Endothelial cell of umbilical vein (primary cell): ENCODE data around the gene MCEMP1. TPM values are rescaled to one million over a fixed set of nuclear protein-coding genes. Genes with fewer than 3 reads are reported as not detected.

Experiments used
- BruUV-seq: library from RNA; stranded (reverse); fragments of 400-500 nt; replicated peaks from 2 replicates; lab custom pipeline; 2021; lab: Mats Ljungman, UMichigan
- CTCF ChIA-PET: fragments of 300-600, 350-600 bp; sonication (Branson Sonifier 250); formaldehyde crosslinking; loops from one replicate; lab custom pipeline; 2021; ENCODE audit warnings: antibody characterized with exemption, inconsistent platforms; lab: Charles Lee
- POLR2A ChIA-PET: fragments of 300-600, 350-600 bp; sonication (Branson Sonifier 250); formaldehyde crosslinking; loops from one replicate; lab custom pipeline; 2021; ENCODE audit warnings: antibody characterized with exemption, inconsistent platforms; lab: Charles Lee
- DNase-seq: peaks from one replicate; pipeline ENCODE4 v3.0.0-alpha.2; 2011; ENCODE audit warnings: low read depth, low spot score
- FAIRE-seq: peaks from 2 replicates; lab custom pipeline; 2011; peaks lifted over from hg19 to GRCh38; lab: Jason Lieb, UNC
- H2AFZ ChIP-seq: 2 replicates; pipeline ENCODE4 v1.6.0; 2012; ENCODE audit warnings: low read depth, low read length, control low read depth, inconsistent platforms
- H3K27ac ChIP-seq: 2 replicates; pipeline ENCODE4 v1.5.1; 2011; ENCODE audit warnings: low read depth, mild to moderate bottlenecking, control low read depth, low read length, moderate library complexity; ENCODE audit not compliant: insufficient read depth
- H3K27me3 ChIP-seq, 2 experiments: 2 replicates each; pipeline versions ENCODE4 v1.6.0 to v1.6.1; 2011; ENCODE audit warnings: low read length in 2 of 2, mixed read lengths in 1 of 2; ENCODE audit not compliant: control insufficient read depth in 2 of 2, insufficient read depth in 2 of 2
- H3K36me3 ChIP-seq, 2 experiments: 2 replicates in 1 of 2; 3 replicates in 1 of 2; pipeline ENCODE4 v1.5.1; 2011; ENCODE audit warnings: low read length in 2 of 2, mild to moderate bottlenecking in 1 of 2, moderate library complexity in 1 of 2; ENCODE audit not compliant: control insufficient read depth in 2 of 2, insufficient read depth in 2 of 2; ENCODE audit errors: extremely low read depth in 1 of 2
- H3K4me1 ChIP-seq: 3 replicates; pipeline ENCODE4 v1.5.1; 2011; ENCODE audit warnings: mild to moderate bottlenecking, low read length; ENCODE audit not compliant: control insufficient read depth, insufficient read depth; ENCODE audit errors: extremely low read depth
- H3K4me2 ChIP-seq: 2 replicates; pipeline ENCODE4 v1.6.1; 2011; ENCODE audit warnings: low read length, control low read depth, mixed read lengths; ENCODE audit not compliant: insufficient read depth
- H3K4me3 ChIP-seq, 3 experiments: fragments of 200-600 bp in 1 of 3; sonication (generic), shearing (Covaris generic) in 1 of 3; replicated peaks in 1 of 3; 2 replicates each; pipeline ENCODE4 v1.5.1; 2011 to 2016; ENCODE audit warnings: control low read depth in 3 of 3, low read length in 3 of 3, mild to moderate bottlenecking in 2 of 3, inconsistent platforms in 1 of 3, low read depth in 1 of 3, moderate library complexity in 1 of 3; ENCODE audit not compliant: insufficient read depth in 1 of 3
- H3K79me2 ChIP-seq: 2 replicates; pipeline ENCODE4 v1.6.0; 2012; ENCODE audit warnings: low read length, inconsistent platforms; ENCODE audit not compliant: control insufficient read depth, insufficient read depth
- H3K9ac ChIP-seq: replicated peaks from 2 replicates; pipeline ENCODE3; 2011; ENCODE audit warnings: low read length, control low read depth; ENCODE audit not compliant: insufficient read depth; ENCODE audit errors: extremely low read depth
- H3K9me1 ChIP-seq: replicated peaks from 3 replicates; pipeline ENCODE4 v1.6.0; 2011; ENCODE audit warnings: mild to moderate bottlenecking, low read length; ENCODE audit not compliant: control insufficient read depth, insufficient read depth; ENCODE audit errors: extremely low read depth
- H3K9me3 ChIP-seq: replicated peaks from 2 replicates; pipeline ENCODE4 v1.5.1; 2012; ENCODE audit warnings: low read length, inconsistent platforms; ENCODE audit not compliant: control insufficient read depth, insufficient read depth
- H4K20me1 ChIP-seq: replicated peaks from 2 replicates; pipeline ENCODE3; 2011; ENCODE audit warnings: mild to moderate bottlenecking, low read length; ENCODE audit not compliant: control insufficient read depth, insufficient read depth; ENCODE audit errors: extremely low read depth
- EZH2 ChIP-seq: IDR thresholded peaks from 2 replicates; pipeline ENCODE4 v1.6.1; 2012; ENCODE audit warnings: borderline replicate concordance, low read depth, mild to moderate bottlenecking, moderate library complexity, low read length, inconsistent platforms; ENCODE audit not compliant: severe bottlenecking
- FOS ChIP-seq: IDR thresholded peaks from 2 replicates; pipeline ENCODE4 v1.6.1; 2011; ENCODE audit warnings: mild to moderate bottlenecking, low read length, moderate library complexity, borderline replicate concordance; ENCODE audit not compliant: insufficient read depth
- GATA2 ChIP-seq: IDR thresholded peaks from 2 replicates; pipeline ENCODE4 v1.7.0; 2011; ENCODE audit warnings: low read depth, mild to moderate bottlenecking, moderate library complexity, mixed read lengths, low read length; ENCODE audit not compliant: insufficient read length, insufficient read depth
- JUN ChIP-seq: IDR thresholded peaks from 2 replicates; pipeline ENCODE4 v1.6.1; 2011; ENCODE audit warnings: borderline replicate concordance, low read depth; ENCODE audit not compliant: insufficient read length, insufficient read depth
- MAX ChIP-seq: IDR thresholded peaks from 2 replicates; pipeline ENCODE4 v1.6.1; 2011; ENCODE audit not compliant: insufficient read depth, insufficient read length
- MYC ChIP-seq: IDR thresholded peaks from one replicate; pipeline ENCODE4 v1.6.1; 2011; ENCODE audit warnings: mild to moderate bottlenecking, low read depth, low read length
- POLR2A ChIP-seq: IDR thresholded peaks from 2 replicates; pipeline ENCODE4 v1.6.1; 2012; ENCODE audit warnings: low read depth, mild to moderate bottlenecking, control low read depth, low read length
- POLR2AphosphoS5 ChIP-seq: IDR thresholded peaks from 2 replicates; pipeline ENCODE4 v1.6.1; 2012; ENCODE audit warnings: low read depth, mild to moderate bottlenecking, control low read depth, low read length, moderate library complexity; ENCODE audit not compliant: insufficient read depth
- dilution Hi-C: fragments of 300-500 bp; cut with MboI; formaldehyde crosslinking; loops from one replicate; pipeline ENCODE4 v1.15.0; 2019; ENCODE audit warnings: low sequenced_read_pairs; ENCODE audit not compliant: extremely low pct_ligation_motif_present
- intact Hi-C: fragments of 100-400 bp; cut with micrococcal nuclease; formaldehyde crosslinking; loops from one replicate; pipeline ENCODE4 v1.10.0; 2022
- polyA plus RNA-seq, 4 experiments: library from polyadenylated mRNA; depleted of rRNA in 3 of 4; stranded (reverse) in 3 of 4; unstranded in 1 of 4; fragments of >200 nt; gene quantifications; 2 replicates each; pipeline versions ENCODE4 v1.2.1 to v1.2.3, GENCODE V29; 2011 to 2012; ENCODE audit warnings: missing spikeins in 1 of 4
- total RNA-seq: library from RNA; stranded (reverse); gene quantifications from 2 replicates; pipeline ENCODE4 v1.2.3, GENCODE V29; 2021
- TF ChIP-seq, protein P1 (sequence below), 2 donors: IDR thresholded peaks; 1 replicate in 1 of 2; 2 replicates in 1 of 2; pipeline ENCODE4 v1.5.1; 2011; ENCODE audit warnings: low read length in 2 of 2, mild to moderate bottlenecking in 2 of 2, moderate library complexity in 2 of 2, control low read depth in 1 of 2, inconsistent platforms in 1 of 2, low read depth in 1 of 2; ENCODE audit not compliant: insufficient read depth in 1 of 2; ENCODE audit errors: extremely low read depth in 1 of 2

MCEMP1 gene
- total and polyA plus RNA-seq, 2 donors (not counting 3 experiments of a cell fraction or from before 2014, with no cell fraction given) = not detected

GRCh38 chr19:7627166-7627565 is 49.7 kb upstream of the MCEMP1 start:
- Histone ChIP-seq H3K9me3 (no peaks in the 10 kb centered on the region), H4K20me1 (no peaks in the 10 kb centered on the region), H3K79me2 (peaks cover 41% of the 10 kb centered on the region), H3K9ac (no peak overlapping the region), H3K4me1 (peaks cover 16% of the 10 kb centered on the region), H3K36me3 (peaks cover 2 to 22% of the 10 kb centered on the region in 2 experiments), H2AFZ (no peak overlapping the region), H3K9me1 (no peaks in the 10 kb centered on the region), H3K27me3 (no peaks in the 10 kb centered on the region), H3K4me3 (no peak overlapping the region), H3K27ac (no peak overlapping the region), H3K4me2 (no peak overlapping the region)
- no peak for FAIRE-seq
- intact Hi-C loops = no loop called here
- BruUV-seq = no TSS peak
- CTCF ChIA-PET = no interaction called here
- DNase-seq = no peak
- dilution Hi-C loops = no loop called here
- POLR2A ChIA-PET = no interaction called here
- TF ChIP-seq POLR2A (no peak), EZH2 (no peak), POLR2AphosphoS5 (no peak), FOS (no peak), MYC (no peak), GATA2 (no peak), MAX (no peak), JUN (no peak)
- TF ChIP-seq, protein P1, sequence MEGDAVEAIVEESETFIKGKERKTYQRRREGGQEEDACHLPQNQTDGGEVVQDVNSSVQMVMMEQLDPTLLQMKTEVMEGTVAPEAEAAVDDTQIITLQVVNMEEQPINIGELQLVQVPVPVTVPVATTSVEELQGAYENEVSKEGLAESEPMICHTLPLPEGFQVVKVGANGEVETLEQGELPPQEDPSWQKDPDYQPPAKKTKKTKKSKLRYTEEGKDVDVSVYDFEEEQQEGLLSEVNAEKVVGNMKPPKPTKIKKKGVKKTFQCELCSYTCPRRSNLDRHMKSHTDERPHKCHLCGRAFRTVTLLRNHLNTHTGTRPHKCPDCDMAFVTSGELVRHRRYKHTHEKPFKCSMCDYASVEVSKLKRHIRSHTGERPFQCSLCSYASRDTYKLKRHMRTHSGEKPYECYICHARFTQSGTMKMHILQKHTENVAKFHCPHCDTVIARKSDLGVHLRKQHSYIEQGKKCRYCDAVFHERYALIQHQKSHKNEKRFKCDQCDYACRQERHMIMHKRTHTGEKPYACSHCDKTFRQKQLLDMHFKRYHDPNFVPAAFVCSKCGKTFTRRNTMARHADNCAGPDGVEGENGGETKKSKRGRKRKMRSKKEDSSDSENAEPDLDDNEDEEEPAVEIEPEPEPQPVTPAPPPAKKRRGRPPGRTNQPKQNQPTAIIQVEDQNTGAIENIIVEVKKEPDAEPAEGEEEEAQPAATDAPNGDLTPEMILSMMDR (IDR thresholded peaks at IDR 0.05; ENCODE audit: extremely low read depth in 1 of 2, insufficient read depth in 1 of 2, low read depth in 1 of 2, low read length in 2 of 2) = no peak
